Stimulated activated naive B cell treated with anti-CD40 and anti-IgM and Interleukin-4, amounts not matched to agents 10 μg/mL and 1 μg/mL and 100 μg/mL, for 72 hours (primary cell): Measurements from ENCODE around the gene TRIM22.

Experiments used
- ATAC-seq, 2 donors: fragments of 150-1000 bp; cut with Tn5 transposase; replicated peaks; 2 replicates each; pipeline ENCODE4 v1.10.0; 2021; ENCODE audit warnings: moderate library complexity in 1 of 2
- DNase-seq: peaks from one replicate; pipeline ENCODE4 v3.0.0; 2021
- H3K27ac Mint-ChIP-seq: one replicate; pipeline ENCODE4 v1.8.0; 2022; ENCODE audit warnings: mild to moderate bottlenecking, mixed read lengths
- H3K27me3 Mint-ChIP-seq, 2 donors: one replicate each; pipeline ENCODE4 v1.8.0; 2022; ENCODE audit warnings: mixed read lengths in 2 of 2
- H3K36me3 Mint-ChIP-seq, 2 donors: one replicate each; pipeline ENCODE4 v1.8.0; 2022; ENCODE audit warnings: mixed read lengths in 2 of 2, mild to moderate bottlenecking in 1 of 2
- H3K4me1 Mint-ChIP-seq, 2 donors: one replicate each; pipeline ENCODE4 v1.8.0; 2022; ENCODE audit warnings: mixed read lengths in 2 of 2, mild to moderate bottlenecking in 1 of 2
- H3K4me3 Mint-ChIP-seq, 2 donors: one replicate each; pipeline ENCODE4 v1.8.0; 2022; ENCODE audit warnings: mild to moderate bottlenecking in 2 of 2, mixed read lengths in 2 of 2, moderate library complexity in 1 of 2
- H3K9me3 Mint-ChIP-seq, 2 donors: one replicate each; pipeline ENCODE4 v1.8.0; 2022; ENCODE audit warnings: mixed read lengths in 2 of 2, mild to moderate bottlenecking in 1 of 2

TRIM22 gene

DNA sequence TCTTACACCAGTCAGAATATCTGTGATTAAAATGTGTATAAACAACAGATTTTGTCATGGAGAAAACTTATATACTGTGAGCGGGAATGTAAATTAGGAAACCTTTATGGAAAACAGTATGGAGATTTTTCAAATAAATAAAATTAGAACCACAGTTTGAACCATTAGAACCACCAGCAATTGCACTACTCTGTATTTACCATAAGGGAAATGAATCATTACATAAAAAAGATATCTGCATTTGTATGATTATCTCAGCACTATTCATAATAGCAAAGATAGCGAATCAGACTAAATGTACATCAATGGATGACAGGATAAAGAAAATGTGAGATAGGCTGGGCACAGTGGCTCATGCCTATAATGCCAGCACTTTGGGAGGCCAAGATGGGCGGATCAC is 57.0 kb downstream of the TRIM22 start:
- ATAC-seq = no peak
- Mint-ChIP-seq H3K4me3 (no peak overlapping the region), H3K9me3 (peaks cover 8 to 11% of the 10 kb centered on the region in 2 donors), H3K4me1 (no peaks in the 10 kb centered on the region), H3K27ac (no peak overlapping the region), H3K36me3 (peaks cover 3 to 6% of the 10 kb centered on the region in 2 donors), H3K27me3 (no peaks in the 10 kb centered on the region)
- no peak for DNase-seq

DNA sequence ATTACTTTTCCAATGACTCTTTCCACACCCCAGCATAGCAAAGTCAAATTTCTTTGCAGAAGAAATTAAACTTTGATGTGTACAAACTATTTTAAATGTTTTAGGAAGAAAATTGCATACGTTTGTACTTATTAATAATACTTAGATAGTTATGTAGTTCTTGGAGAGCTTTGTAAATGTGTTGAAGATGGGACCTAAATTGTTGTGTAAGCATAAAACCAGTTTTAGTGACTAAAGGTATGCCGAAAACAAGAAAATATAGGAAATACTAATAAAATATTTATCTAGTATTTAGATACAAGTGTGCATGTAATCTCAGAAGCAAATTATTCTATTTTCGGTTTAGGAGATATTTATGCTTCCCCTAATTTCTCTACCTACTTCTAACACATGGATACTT is 60.2 kb downstream of the TRIM22 start:
- no peaks in the 10 kb centered on the region for H3K27me3 Mint-ChIP-seq
- DNase-seq (no peak), ATAC-seq (no peak)
- peaks cover 0 to under 1% of the 10 kb centered on the region in 2 donors for H3K36me3 Mint-ChIP-seq
- no peak overlapping the region for H3K4me3 Mint-ChIP-seq
- H3K4me1 Mint-ChIP-seq = no peaks in the 10 kb centered on the region
- no peak overlapping the region for H3K27ac Mint-ChIP-seq
- peaks cover 0 to 2% of the 10 kb centered on the region in 2 donors for H3K9me3 Mint-ChIP-seq

DNA sequence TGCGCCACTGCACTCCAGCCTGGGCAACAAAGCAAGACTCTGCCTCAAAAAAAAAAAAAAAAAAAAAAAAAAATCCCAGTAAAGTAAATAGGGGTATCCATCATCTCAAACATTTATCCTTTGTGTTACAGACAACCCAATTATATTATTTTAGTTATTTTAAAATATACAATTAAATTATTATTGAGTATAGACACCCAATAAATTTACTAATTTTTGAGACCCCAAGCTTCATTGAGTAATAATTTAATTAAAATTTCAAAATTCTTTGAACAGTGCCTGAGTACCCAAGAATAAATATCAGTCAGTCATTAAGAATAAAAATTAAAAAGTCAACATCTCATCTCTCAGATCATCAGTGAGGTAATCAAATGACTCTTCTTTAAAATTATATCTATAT is 64.4 kb downstream of the TRIM22 start, which contains the start of gene OR52N4:
Gene OR52N4 (plus strand): TSS at position 301 of the 400 bp plus-strand sequence. CDS start 498 bp downstream, outside the sequence.
- Mint-ChIP-seq H3K9me3 (no peaks in the 10 kb centered on the region), H3K27ac (no peak within 1 kb of the TSS), H3K4me1 (no peaks in the 10 kb centered on the region), H3K4me3 (no peak within 1 kb of the TSS), H3K27me3 (peaks cover 0 to 6% of the 10 kb centered on the region in 2 donors), H3K36me3 (peaks cover 0 to 4% of the 10 kb centered on the region in 2 donors)
- ATAC-seq (no peak), DNase-seq (no peak)
